22Rv1 (cell line): ENCODE data around the gene TCAP.

Source experiments
- H3K27ac ChIP-seq: fragments of 450-650 bp; 2 replicates; pipeline ENCODE4 v1.5.1; 2017
- CTCF ChIP-seq: fragments of 450-650 bp; IDR thresholded peaks from 2 replicates; pipeline ENCODE4 v1.5.1; 2017; ENCODE audit warnings: mild to moderate bottlenecking
- ZFX ChIP-seq: fragments of 450-650 bp; IDR thresholded peaks from 2 replicates; pipeline ENCODE4 v1.6.1; 2017; ENCODE audit warnings: antibody characterized with exemption, borderline replicate concordance

The TCAP gene

GRCh38 chr17:39619786-39620101 lies 45.4 kb upstream of the TCAP start:
- H3K27ac ChIP-seq: no peak overlapping the region
- TF ChIP-seq CTCF: no peak
- TF ChIP-seq ZFX: no peak

GRCh38 chr17:39621523-39622379 lies 43.4 kb upstream of the TCAP start:
- peak overlapping the region; percentile 47 for H3K27ac ChIP-seq

GRCh38 chr17:39622380-39623006 lies 42.7 kb upstream of the TCAP start:
- TF ChIP-seq CTCF (no peak), ZFX (no peak)
- peak overlapping the region; percentile 47 for H3K27ac ChIP-seq

More at GRCh38 chr17:39621523-39622379, 43.4 kb upstream of the TCAP start:
- TF ChIP-seq ZFX (no peak), CTCF (peak; percentile 99)

- H3K27ac ChIP-seq: no peak overlapping the region
- TF ChIP-seq ZFX (no peak), CTCF (peak; percentile 95)
Observed at GRCh38 chr17:39623356-39623950, 41.7 kb upstream of the TCAP start.

GRCh38 chr17:39624313-39624712 lies 40.8 kb upstream of the TCAP start:
- no peak for TF ChIP-seq CTCF
- no peak for TF ChIP-seq ZFX
- no peak overlapping the region for H3K27ac ChIP-seq

GRCh38 chr17:39625198-39625785 lies 39.9 kb upstream of the TCAP start:
- no peak overlapping the region for H3K27ac ChIP-seq
- no peak for TF ChIP-seq ZFX
- TF ChIP-seq CTCF: no peak
